Effector memory CD8-positive, alpha-beta T cell (primary cell): ENCODE measurements around the gene AKT3.
A peak's percentile ranks its signal among the peaks of the same experiment; 100 is the strongest.

Experiments
- ATAC-seq: fragments of 150-1000 bp; cut with Tn5 transposase; replicated peaks from 2 replicates; pipeline ENCODE4 v1.10.0; 2021; ENCODE audit warnings: mild to moderate bottlenecking, moderate library complexity
- DNase-seq, 3 experiments: peaks; one replicate each; pipeline ENCODE4 v3.0.0; 2021
- H3K27ac Mint-ChIP-seq, 2 donors: one replicate each; pipeline ENCODE4 v1.8.0; 2022; ENCODE audit warnings: mild to moderate bottlenecking in 2 of 2, mixed read lengths in 2 of 2, moderate library complexity in 2 of 2
- H3K27me3 Mint-ChIP-seq, 2 donors: one replicate each; pipeline ENCODE4 v1.8.0; 2022; ENCODE audit warnings: mixed read lengths in 2 of 2
- H3K36me3 Mint-ChIP-seq: one replicate; pipeline ENCODE4 v1.8.0; 2022; ENCODE audit warnings: mild to moderate bottlenecking, moderate library complexity, mixed read lengths; ENCODE audit not compliant: insufficient read depth
- H3K4me1 Mint-ChIP-seq, 2 donors: one replicate each; pipeline ENCODE4 v1.8.0; 2022; ENCODE audit warnings: low read depth in 2 of 2, mixed read lengths in 2 of 2
- H3K4me3 Mint-ChIP-seq, 2 donors: one replicate each; pipeline ENCODE4 v1.8.0; 2022; ENCODE audit warnings: mild to moderate bottlenecking in 2 of 2, mixed read lengths in 2 of 2, moderate library complexity in 2 of 2
- H3K9me3 Mint-ChIP-seq, 2 donors: one replicate each; pipeline ENCODE4 v1.8.0; 2022; ENCODE audit warnings: mixed read lengths in 2 of 2

The AKT3 gene

GRCh38 chr1:243849421-243850201, 432 bp downstream of the AKT3 start:
- DNase-seq (peak; percentile 66 to 75 (median 70)), ATAC-seq (peak; percentile 48)
- Mint-ChIP-seq H3K27ac (peak overlapping the region; percentile 99), H3K4me1 (peaks cover 15 to 30% of the 10 kb centered on the region in 2 donors), H3K4me3 (peak overlapping the region; percentile 96), H3K9me3 (no peaks in the 10 kb centered on the region), H3K27me3 (no peaks in the 10 kb centered on the region), H3K36me3 (peaks cover 28% of the 10 kb centered on the region)

GRCh38 chr1:243848858-243849420, 1.1 kb downstream of the AKT3 start:
- Mint-ChIP-seq H3K27me3 (no peaks in the 10 kb centered on the region), H3K4me1 (peaks cover 15 to 34% of the 10 kb centered on the region in 2 donors), H3K9me3 (no peaks in the 10 kb centered on the region), H3K36me3 (peaks cover 28% of the 10 kb centered on the region), H3K27ac (peak overlapping the region; percentile 99), H3K4me3 (peak overlapping the region; percentile 96)
- ATAC-seq (peak; percentile 25), DNase-seq (peak in 2 of 3 experiments; percentile 36 to 52)

GRCh38 chr1:243848165-243848857, 1.7 kb downstream of the AKT3 start:
- Mint-ChIP-seq H3K27ac (peak overlapping the region; percentile 99), H3K36me3 (peaks cover 28% of the 10 kb centered on the region), H3K27me3 (no peaks in the 10 kb centered on the region), H3K4me1 (peaks cover 16 to 36% of the 10 kb centered on the region in 2 donors), H3K9me3 (peaks cover 0 to under 1% of the 10 kb centered on the region in 2 donors), H3K4me3 (peak overlapping the region; percentile 96)
- DNase-seq, result no peak
- no peak for ATAC-seq

- H3K4me1 Mint-ChIP-seq, result peaks cover 24 to 43% of the 10 kb centered on the region in 2 donors
- no peaks in the 10 kb centered on the region for H3K27me3 Mint-ChIP-seq
- no peak overlapping the region for H3K4me3 Mint-ChIP-seq
- ATAC-seq (no peak), DNase-seq (no peak)
- peaks cover 0 to 1% of the 10 kb centered on the region in 2 donors for H3K9me3 Mint-ChIP-seq
- peaks cover 28% of the 10 kb centered on the region for H3K36me3 Mint-ChIP-seq
- no peak overlapping the region for H3K27ac Mint-ChIP-seq
These were observed 3.3 kb downstream of the AKT3 start for GRCh38 chr1:243846761-243847160.

GRCh38 chr1:243845888-243846287, 4.2 kb downstream of the AKT3 start:
- peaks cover 23% of the 10 kb centered on the region for H3K36me3 Mint-ChIP-seq
- no peak for DNase-seq
- peaks cover 24 to 39% of the 10 kb centered on the region in 2 donors for H3K4me1 Mint-ChIP-seq
- H3K27me3 Mint-ChIP-seq, result no peaks in the 10 kb centered on the region
- no peak for ATAC-seq
- peaks cover 0 to 1% of the 10 kb centered on the region in 2 donors for H3K9me3 Mint-ChIP-seq
- no peak overlapping the region for H3K4me3 Mint-ChIP-seq
- peak overlapping the region; percentile 19 to 57 for H3K27ac Mint-ChIP-seq

- peaks cover 24 to 42% of the 10 kb centered on the region in 2 donors for H3K4me1 Mint-ChIP-seq
- DNase-seq (no peak), ATAC-seq (no peak)
- no peaks in the 10 kb centered on the region for H3K27me3 Mint-ChIP-seq
- H3K36me3 Mint-ChIP-seq, result peaks cover 10% of the 10 kb centered on the region
- peaks cover 0 to 1% of the 10 kb centered on the region in 2 donors for H3K9me3 Mint-ChIP-seq
- H3K4me3 Mint-ChIP-seq, result no peak overlapping the region
- no peak overlapping the region for H3K27ac Mint-ChIP-seq
These were observed 5.9 kb downstream of the AKT3 start for GRCh38 chr1:243844186-243844585.

GRCh38 chr1:243842978-243843511, 7.0 kb downstream of the AKT3 start:
- peak; percentile 28 for ATAC-seq
- H3K4me1 Mint-ChIP-seq, result peaks cover 17 to 34% of the 10 kb centered on the region in 2 donors
- H3K27ac Mint-ChIP-seq, result peak overlapping the region; percentile 86 to 89
- H3K36me3 Mint-ChIP-seq, result peaks cover 4% of the 10 kb centered on the region
- no peak for DNase-seq
- no peaks in the 10 kb centered on the region for H3K27me3 Mint-ChIP-seq
- H3K4me3 Mint-ChIP-seq, result peak overlapping the region; percentile 37 to 56
- peaks cover 0 to 1% of the 10 kb centered on the region in 2 donors for H3K9me3 Mint-ChIP-seq

GRCh38 chr1:243842161-243842560, 7.9 kb downstream of the AKT3 start:
- Mint-ChIP-seq H3K36me3 (peaks cover 4% of the 10 kb centered on the region), H3K4me1 (peaks cover 20 to 38% of the 10 kb centered on the region in 2 donors), H3K27ac (peak overlapping the region; percentile 86 to 89), H3K27me3 (no peaks in the 10 kb centered on the region), H3K4me3 (no peak overlapping the region), H3K9me3 (peaks cover 0 to 1% of the 10 kb centered on the region in 2 donors)
- ATAC-seq (peak; percentile 40), DNase-seq (no peak)

GRCh38 chr1:243841507-243841906, 8.5 kb downstream of the AKT3 start:
- no peak overlapping the region for H3K27ac Mint-ChIP-seq
- H3K36me3 Mint-ChIP-seq, result peaks cover 7% of the 10 kb centered on the region
- DNase-seq, result no peak
- peaks cover under 1 to 1% of the 10 kb centered on the region in 2 donors for H3K9me3 Mint-ChIP-seq
- no peak overlapping the region for H3K4me3 Mint-ChIP-seq
- no peaks in the 10 kb centered on the region for H3K27me3 Mint-ChIP-seq
- ATAC-seq, result no peak
- H3K4me1 Mint-ChIP-seq, result peaks cover 21 to 40% of the 10 kb centered on the region in 2 donors

- H3K4me3 Mint-ChIP-seq, result peak overlapping the region; percentile 36 to 63
- ATAC-seq, result peak; percentile 95
- peaks cover 0 to 9% of the 10 kb centered on the region in 2 donors for H3K9me3 Mint-ChIP-seq
- no peak for DNase-seq
- H3K4me1 Mint-ChIP-seq, result peaks cover 22 to 39% of the 10 kb centered on the region in 2 donors
- peaks cover 10% of the 10 kb centered on the region for H3K36me3 Mint-ChIP-seq
- H3K27me3 Mint-ChIP-seq, result no peaks in the 10 kb centered on the region
- H3K27ac Mint-ChIP-seq, result peak overlapping the region; percentile 59 to 80
These were observed 12.0 kb downstream of the AKT3 start for GRCh38 chr1:243837907-243838535.

GRCh38 chr1:243834130-243834529, 15.9 kb downstream of the AKT3 start:
- DNase-seq (no peak), ATAC-seq (no peak)
- Mint-ChIP-seq H3K27ac (no peak overlapping the region), H3K4me1 (peaks cover 23 to 34% of the 10 kb centered on the region in 2 donors), H3K9me3 (peaks cover 0 to 9% of the 10 kb centered on the region in 2 donors), H3K27me3 (no peaks in the 10 kb centered on the region), H3K36me3 (peaks cover 6% of the 10 kb centered on the region), H3K4me3 (no peak overlapping the region)

- peaks cover 23 to 36% of the 10 kb centered on the region in 2 donors for H3K4me1 Mint-ChIP-seq
These were observed 18.6 kb downstream of the AKT3 start for GRCh38 chr1:243831463-243831862.

GRCh38 chr1:243827206-243827605, 22.8 kb downstream of the AKT3 start:
- Mint-ChIP-seq H3K27ac (peak overlapping the region; percentile 33 to 45), H3K27me3 (no peaks in the 10 kb centered on the region), H3K4me1 (peaks cover 32 to 44% of the 10 kb centered on the region in 2 donors), H3K36me3 (no peaks in the 10 kb centered on the region), H3K4me3 (peak overlapping the region; percentile 53 to 58), H3K9me3 (peaks cover under 1 to 3% of the 10 kb centered on the region in 2 donors)
- DNase-seq (no peak), ATAC-seq (no peak)

More at GRCh38 chr1:243831463-243831862, 18.6 kb downstream of the AKT3 start:
- no peaks in the 10 kb centered on the region for H3K27me3 Mint-ChIP-seq
- ATAC-seq (no peak), DNase-seq (no peak)
- H3K36me3 Mint-ChIP-seq, result peaks cover 3% of the 10 kb centered on the region
- no peak overlapping the region for H3K4me3 Mint-ChIP-seq
- H3K27ac Mint-ChIP-seq, result peak overlapping the region; percentile 47 to 78
- H3K9me3 Mint-ChIP-seq, result peaks cover 0 to 8% of the 10 kb centered on the region in 2 donors
